HG03521 (cell line): Measurements from ENCODE around the gene UST.
"Not testable (repeated sequence)": the region's sequence is repeated elsewhere in the genome, so short reads cannot be mapped to it uniquely, and the experiment has no call there.

Experiments
- ATAC-seq: cut with Tn5 transposase; IDR thresholded peaks from one replicate; pipeline ENCODE4 v1.9.1; 2021; ENCODE audit warnings: mild to moderate bottlenecking, moderate library complexity; ENCODE audit not compliant: unreplicated experiment

The UST gene

DNA sequence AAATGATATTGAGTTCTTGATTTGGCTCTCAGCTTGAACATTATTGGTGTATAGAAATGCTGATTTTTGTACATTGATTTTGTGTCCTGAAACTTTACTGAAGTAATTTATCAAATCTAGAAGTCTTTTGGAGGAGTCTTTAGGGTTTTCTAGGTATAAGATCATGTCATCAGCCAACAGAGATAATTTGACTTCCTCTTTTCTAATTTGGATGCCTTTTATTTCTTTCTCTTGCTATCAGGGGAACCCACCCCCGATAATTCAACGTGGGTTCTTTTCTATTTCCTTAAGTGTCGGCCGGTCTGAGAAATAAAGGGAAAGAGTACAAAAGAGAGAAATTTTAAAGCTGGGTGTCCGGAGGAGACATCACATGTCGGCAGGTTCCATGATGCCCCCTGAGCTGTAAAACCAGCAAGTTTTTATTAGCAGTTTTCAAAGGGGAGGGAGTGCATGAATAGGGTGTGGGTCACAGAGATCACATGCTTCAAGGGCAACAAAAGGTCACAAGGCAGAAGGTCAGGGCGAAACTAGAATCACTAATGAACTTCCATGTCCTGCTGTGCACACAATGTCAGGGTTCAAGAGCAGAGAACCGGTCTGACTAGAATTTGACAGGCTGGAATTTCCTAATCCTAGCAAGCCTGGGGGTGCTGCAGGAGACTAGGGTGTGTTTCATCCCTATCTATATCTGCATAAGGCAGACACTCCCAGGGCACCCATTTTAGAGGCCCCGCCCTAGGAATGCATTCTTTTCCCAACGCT is 17.6 kb downstream of the UST start:
- not testable (repeated sequence) for ATAC-seq

DNA sequence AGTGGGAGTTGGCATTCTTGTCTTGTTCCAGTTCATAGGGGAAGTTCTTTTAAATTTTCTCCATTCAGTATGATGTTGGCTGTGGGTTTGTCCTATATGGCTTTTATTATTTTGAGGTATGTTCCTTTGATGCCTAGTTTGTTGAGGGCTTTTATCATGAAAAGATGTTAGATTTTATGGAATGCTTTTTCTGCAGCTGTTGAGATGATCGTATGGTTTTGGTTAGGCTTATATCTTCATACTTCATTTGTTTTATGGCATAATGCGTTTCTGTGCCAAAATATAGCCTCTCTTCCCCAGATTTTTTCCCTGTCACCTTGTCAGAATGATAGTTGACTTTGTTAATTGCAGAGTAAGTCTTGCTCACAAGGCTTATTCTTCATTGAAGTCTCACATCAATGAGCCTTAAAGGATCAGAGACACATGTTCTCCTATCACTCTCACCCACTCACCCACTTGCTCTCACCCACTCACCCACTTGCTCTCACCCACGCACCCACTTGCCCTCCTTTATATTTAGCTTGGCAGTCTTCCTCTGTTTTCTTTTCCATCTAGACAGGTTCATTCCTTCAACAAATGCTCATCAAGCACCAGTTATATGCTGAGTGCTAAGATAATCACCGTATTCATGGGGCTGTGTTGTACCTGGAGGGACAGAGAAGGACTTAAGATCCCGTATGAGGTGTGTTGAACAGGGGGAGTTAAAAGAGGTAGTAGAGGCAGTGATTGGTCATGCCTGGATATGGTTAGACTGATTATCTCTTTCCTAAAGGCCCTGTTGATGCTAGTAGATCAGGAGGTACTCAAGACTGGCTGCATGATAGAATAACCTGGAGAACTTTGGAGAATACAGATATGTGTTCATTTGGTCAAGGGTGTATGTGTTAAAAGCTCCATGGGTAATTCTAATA is 19.3 kb downstream of the UST start:
- ATAC-seq = no peak

DNA sequence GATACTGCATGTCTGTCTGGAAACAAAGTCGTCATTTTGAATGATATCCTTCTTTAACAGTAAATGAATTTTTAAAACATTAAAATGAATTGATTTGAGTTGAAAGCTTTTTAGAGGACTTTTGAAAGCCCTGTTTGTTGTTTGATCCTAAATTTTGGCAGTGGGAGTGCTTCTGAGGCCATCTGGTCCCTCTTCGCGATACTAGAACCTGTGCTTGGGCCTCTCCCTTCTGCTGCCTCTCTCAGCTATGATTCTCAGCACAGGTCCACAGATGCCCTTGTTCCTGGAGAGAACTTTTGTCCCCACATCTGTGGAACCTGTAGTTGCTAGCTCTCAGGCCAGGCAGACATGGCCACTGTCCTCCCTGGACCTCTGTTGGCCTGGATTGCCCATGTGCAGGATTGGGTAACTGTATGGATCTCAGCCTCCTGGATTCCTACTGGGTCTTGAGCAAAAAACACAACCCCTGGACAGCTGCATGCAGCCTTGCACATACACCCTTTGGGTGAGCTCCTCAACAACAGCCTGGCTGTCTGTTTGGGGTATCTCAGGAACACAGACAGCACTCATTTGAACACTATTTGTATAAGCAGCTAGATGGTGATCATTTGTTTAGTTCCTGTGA is 21.9 kb downstream of the UST start:
- ATAC-seq = no peak

DNA sequence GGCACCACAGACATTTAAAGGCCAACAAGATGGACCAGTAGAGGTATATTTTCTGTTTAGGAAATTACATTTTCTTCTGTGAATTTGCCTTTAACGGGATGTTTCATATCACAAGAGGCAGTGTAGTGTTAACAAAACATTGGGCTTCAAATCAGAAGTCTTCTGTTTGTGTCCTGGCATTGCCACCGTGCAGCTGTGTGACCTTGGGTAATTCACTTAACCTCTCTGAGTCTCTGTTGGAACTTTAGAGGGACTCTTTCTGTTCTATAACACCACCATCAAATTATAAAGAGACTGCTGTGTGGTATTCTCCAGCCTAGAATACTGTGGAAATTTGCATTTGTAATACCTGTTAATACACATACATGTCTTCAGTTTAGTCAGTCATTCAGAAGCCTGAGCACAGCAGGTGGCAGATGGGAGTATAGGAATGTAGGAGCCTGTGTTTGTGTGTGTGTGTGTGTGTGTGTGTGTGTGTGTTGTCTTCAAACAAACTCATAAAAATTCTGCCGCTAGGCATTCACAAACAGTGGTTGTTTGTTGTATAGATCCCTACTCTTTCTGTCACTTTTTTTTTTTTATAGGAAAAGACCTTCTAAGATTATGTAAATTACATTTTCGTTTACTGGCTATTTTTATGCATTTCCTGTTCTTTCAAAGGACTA is 22.6 kb downstream of the UST start:
- no peak for ATAC-seq

DNA sequence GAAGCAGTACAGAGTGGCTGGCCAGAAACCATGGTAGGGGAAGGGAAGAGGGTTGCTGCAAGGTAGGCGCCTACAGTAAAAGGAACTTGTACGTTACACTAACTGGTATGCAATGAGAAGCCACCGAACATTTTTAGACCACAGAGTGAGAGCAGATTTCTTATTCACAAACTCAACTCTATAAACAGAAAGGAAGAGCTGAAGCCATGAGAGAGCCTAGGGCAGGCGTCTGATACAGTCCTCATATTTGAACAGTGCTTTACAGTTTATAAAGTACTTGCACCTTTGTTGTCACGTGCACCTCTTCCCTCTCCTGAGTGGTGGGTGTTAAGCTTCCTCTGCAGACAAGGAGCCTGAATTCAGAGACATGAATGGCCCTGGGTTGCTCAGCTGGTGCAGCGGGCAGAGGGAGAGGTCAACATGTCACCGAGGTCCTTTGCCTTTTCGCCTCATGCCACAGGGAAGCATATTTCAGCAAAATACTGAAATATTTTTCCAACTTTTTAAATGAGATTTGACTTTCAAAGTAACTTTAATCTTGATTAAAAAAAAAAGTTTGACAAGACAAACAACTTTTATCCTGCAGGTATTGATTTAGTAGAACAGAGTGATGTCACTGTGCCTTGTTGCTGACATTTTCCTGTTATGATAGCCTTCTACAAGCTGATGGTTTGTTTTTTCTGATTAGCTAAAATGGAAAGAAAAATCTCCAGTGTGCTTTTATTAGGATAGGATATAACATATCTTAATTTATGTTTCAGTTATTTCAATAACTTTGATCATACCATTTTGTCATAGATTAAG is 23.8 kb downstream of the UST start:
- no peak for ATAC-seq

DNA sequence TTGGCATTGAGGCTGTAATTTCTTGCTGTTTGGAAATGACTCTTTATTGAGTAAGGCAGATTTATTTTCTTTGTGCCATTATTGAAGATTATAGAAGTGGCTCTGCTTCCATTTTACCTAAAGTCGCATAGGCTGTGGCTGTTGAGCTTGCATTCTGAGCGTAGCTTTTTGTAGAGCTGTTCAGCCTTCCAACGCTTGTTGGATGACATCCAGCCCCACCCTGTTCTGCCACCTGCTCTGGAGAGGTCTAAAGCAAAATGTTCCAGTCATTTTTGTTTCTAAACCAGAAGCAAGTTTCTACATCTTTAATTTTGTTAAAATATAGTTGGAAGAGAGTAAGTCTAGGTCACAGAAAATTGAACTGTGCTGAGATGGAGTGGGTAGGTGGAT is 24.4 kb downstream of the UST start:
- no peak for ATAC-seq

DNA sequence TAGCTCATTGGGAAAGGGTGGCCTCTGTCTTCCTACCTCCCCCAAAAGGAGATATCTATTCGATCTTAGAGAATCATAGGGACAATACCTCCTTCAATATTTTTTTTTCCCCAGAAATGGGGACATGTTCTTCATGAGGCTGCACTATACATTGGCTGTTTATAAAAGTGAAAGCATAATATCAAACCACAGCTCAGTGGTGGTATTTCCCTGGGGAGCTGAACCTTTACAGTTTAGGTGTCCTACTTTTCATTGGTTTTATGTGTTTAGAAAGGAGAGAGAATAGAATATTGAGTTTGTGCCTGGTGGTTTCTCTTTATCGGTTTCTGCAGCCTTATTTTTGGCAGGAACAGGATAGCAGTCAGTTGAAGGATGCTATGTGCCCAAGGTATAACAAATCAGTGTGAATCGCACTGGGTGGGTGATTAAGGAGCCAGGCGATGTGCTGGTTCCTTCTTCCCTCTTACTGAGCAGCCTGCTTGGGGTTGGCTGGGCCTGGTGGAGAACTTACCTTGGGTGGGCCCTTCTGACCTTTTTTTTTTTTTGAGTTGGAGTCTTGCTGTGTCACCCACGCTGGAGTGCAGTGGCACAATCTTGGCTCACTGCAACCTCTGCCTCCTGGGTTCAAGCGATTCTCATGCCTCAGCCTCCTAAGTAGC is 25.2 kb downstream of the UST start:
- ATAC-seq = no peak

DNA sequence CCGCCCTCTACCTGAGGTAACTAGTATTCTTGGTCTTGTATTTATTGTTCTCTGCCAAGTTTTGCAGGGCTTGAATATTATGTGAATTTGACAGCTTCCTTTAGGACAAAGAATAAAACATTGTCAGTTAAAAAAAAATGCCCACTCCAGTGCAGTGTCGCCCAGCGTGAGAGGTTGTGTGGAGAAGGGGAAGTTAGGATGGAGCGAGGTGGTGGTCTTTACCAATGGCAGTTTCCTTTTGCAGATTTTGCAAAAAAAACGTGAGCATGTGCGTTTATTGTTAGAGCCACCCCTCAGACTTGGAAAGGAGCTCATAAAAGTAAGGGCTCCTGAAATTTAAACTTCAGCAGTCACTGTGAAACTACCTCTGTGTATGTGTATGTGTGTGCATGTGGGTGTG is 28.3 kb downstream of the UST start:
- ATAC-seq = no peak

DNA sequence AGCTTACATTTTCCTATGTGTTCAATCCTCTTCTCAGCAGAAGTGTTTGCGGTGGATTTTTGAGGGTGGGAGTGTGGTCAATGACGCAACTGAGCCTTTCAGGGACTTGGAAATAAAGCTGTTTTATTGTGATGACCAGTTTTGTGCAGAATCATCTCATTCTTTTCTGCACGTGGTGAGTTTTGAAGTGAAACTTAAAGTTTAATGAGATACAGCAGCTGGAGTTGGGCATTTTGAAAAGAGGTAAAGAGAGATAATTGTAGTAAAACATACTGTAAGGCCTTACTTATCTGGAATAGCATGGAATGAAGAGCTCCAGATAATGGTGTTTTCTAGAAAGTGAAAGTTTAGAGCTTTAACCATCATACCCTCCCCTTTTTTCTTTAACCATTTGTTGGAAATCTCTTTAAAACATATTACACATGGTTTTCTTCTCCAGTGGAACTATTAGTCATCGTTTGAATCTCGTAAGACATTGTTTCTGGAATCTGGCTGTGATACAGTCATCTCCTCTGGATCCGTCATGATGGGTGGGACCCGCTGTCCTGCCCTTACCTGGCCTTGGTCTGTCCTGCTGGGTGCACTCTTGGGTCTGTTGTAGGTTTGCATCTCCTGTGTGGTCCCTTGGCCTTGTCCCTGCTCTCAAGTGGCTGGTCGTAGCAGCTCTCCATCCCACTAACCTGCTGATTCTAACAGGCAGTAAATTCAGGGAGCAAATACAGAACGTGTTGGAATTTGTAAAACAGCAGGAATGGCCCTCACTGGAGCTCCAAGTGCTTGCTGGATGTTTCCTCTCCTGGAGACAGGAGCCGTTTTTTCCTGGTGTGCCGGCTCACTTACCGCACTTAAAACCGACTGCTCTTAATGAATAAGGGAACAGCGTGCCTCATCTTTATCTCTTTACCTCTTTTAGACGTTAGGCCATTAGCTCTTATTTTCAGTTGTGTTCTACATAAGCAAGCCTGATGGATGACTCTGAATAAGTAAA is 29.8 kb downstream of the UST start:
- ATAC-seq = no peak

DNA sequence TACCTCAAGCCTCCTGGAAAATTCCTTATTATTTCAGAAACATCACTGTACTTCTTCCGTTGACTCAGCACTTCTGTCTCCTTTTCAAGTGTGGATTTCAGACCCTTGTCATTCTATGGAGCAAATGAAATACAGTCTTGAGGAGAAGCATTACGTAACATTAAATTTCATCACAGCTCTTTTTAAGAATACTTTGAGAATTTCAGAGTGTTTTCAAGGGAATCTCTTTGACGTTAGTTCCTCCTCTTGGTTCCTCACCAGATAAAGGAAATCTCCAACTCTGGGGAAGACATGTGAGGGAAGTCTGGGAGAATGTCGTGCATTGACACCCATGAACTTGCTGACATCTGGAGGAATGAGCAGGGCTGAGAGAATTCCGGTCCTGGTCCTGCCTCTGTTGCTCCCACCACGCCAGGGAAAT is 32.3 kb downstream of the UST start:
- ATAC-seq = no peak

DNA sequence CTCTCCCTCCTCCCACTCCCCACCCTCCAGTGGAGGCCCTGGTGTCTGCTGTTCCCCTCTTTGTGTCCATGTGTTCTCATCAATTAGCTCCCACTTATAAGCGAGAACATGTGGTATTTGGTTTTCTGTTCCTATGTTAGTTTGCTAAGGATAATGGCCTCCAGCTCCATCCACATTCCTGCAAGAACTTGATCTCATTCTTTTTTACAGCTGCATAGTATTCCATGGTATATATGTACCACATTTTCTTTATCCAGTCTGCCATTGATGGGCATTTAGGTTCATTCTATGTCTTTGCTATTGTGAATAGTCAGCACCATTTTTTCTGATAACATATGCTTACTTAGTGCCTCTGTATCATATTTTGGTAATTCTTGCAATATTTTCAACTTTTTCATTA is 33.6 kb downstream of the UST start:
- not testable (repeated sequence) for ATAC-seq

DNA sequence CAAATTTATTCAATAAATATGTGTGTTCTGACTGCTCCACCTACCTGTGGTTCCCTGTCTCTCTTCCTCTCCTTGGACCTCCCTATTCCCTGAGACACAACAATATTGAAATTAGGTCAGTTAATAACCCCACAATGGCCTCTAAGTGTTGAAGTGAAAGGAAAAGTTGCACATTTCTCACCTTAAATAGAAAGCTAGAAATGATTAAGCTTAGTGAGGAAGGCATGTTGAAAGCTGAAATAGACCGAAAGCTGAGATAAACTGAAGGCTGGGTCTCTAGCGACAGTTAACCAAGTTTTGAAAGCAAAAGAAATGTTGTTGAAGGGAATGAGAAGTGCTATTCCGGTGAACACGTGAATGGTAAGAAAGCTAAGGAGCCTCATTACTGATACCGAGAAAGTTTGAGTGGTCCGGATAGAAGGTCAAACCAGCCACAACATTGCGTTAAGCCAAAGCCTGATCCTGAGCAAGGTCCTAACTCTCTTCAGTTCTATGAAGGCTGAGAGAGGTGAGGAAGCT is 34.1 kb downstream of the UST start:
- ATAC-seq = peak; percentile 85

DNA sequence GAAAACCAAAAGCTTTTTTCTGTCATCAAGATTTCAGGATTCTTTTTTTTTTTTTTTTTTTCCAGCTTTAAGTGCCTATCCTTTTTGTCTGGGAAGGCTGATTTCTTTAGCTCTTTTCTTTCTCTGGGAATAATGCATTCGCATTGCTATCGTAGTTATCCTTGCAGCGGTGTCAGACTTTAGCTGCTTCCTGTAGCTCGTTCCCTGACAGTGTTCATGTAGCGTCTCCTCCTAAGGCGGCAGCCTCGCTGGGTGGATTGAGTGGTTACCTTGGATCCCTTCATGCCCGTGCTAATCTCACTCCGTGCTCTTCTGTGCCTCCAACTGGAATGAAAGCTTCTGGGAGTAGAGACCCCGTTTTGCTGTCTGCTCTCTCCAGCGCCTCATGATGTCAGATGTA is 43.1 kb downstream of the UST start:
- no peak for ATAC-seq

DNA sequence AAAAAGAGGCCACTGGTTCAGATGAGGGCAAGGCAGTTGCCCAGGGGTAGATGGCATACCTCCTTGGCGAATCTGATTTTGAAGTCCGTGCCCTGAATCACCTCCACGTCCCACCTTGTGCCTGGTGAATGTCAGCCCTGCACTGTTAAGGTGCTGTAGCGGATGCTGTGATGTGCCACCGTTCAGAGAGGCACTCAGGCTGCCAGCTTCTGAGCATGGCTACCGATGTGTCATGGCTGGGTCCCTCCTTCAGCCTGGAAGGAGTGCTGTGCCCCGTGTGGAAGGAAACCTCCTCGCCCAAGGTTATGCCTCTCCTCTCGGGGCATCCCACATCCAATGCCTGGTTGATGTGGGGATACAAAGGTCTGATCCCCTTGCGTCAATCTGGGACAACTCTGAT is 43.6 kb downstream of the UST start:
- no peak for ATAC-seq

DNA sequence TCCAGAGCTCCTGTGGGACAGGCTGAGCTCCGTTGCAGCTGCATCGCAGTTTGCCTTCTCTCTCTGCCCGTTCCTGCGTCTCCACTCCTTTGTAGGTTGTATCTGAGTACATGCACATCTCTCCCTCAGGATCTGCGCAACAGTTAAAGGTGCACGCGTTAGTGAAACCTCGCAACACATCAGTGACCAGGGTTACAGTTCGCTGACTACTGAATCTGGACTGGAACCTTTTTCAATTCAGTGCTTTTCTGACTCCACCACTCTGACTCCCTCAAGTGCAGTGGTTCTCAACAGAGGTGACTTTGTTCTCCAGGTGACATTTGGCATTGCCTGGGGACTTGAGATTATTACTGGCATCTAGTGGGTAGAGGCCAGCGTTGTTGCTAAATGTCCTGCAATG is 44.0 kb downstream of the UST start:
- ATAC-seq = no peak

DNA sequence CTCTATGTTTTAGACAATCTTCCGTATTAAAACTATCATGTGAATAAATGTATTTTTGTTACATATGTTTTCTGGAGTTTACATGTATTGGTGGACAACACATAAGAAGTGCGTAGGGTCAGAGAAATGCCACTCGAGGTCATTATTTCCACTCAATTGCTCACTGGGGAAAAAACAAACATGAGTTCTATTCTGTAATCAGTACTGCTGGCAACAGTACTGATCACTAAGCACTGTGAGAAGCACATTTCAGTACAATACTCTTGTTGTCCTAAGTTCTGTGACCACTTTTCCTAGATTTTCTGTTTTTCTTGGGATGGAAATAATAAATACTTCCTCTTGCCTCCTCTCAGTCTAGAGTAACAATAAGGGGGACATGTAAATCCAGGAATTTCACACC is 44.5 kb downstream of the UST start:
- no peak for ATAC-seq

DNA sequence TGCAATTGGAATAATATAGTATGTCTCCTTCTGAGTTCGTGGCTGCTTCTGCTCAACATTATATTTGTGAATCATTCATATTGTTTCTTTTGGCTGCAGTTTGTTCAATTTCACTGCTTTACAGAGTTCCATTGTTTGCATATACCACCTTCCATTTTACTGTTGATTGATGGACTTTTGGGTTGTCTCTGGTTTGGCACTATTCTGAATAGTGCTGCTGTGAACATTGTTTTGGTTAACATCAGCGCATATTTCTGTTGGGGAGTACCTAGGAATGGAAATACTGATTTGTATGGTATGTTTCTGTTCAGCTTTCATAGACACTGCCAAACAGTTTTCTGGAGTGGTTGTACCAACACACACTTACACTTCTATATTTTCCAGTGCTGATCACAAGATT is 46.9 kb downstream of the UST start:
- no peak for ATAC-seq

DNA sequence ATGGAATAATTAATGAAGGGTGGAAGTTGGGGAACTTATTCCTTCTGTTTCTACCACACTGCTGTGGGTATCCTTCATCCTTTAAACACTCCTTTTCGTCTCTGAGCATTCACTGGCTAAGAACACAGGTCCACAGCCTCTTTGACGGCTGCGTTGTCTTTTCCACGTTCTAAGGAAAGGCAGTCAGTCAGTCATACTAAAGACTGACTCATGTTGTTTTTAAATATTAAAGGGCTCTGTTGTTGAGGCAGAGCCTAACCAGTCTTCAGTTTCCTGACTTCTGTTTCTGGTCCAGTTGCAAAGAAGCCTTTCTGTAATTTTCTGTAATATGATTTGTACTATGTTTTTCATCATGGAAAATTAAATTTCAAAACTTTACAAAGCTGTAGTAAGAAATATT is 48.0 kb downstream of the UST start:
- ATAC-seq = no peak
